Activated CD4-positive, alpha-beta T cell treated with anti-CD3 and anti-CD28 coated beads, Interleukin-2, amount 50 U/mL, for 1 hour (primary cell): Measurements from ENCODE around the gene CYP46A1.

Source experiments
- DNase-seq: peaks from one replicate; pipeline ENCODE4 v3.0.0-alpha.2; 2020

Gene CYP46A1

DNA sequence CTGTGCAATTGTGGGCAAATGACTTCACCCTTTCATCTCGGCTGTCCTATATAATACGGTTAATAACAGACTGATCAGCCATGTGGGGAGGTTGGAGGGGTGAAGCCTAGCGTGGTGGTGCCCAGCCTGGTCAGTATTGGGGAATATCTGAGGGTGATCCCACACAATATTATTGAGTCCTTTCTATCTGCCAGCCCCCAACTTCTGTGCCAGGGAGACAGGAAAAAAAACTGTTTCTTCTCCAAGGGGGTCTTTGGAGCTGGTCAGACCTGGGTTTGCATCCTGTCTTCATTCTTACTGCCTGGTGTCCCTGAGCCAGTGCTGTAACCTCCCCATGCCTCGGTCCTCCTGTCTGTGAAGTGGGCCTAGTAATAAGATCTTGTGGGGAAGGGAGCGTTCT, 6.5 kb downstream of the CYP46A1 start:
- no peak for DNase-seq

DNA sequence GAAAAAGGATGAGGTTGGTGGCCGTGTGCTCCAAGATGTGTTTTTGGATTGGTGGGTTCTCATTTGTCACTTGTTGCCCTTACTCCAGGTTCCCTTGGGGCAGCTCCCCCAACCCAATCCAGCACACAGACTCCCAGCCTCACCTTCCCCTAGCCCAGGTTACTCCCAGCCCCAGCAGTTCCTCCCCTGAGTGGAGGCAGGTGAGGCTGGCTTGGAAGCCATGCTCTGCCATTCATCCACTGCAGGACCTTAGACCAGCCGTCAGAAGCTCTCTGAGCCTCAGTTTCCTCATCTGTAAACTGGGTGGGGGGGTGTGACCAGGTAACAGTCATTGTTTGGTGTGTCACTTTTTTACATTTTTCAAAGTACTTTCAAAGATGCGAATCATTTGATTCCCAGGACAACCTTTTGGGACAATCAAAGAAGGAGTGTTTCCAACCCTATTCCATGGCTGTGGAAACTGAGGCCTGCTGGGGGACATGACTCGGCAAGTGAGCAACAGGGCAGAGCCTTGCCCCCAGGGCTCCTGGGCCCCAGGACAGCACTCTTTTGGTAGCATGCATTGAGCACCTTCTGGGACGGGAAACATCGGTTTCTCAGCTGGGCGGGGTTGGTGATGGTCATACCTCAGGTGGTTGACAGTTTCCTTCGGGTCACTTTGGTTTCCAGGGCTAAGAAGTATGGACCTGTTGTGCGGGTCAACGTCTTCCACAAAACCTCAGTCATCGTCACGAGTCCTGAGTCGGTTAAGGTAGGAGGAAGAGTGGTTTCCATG, 7.2 kb downstream of the CYP46A1 start:
- DNase-seq = no peak

DNA sequence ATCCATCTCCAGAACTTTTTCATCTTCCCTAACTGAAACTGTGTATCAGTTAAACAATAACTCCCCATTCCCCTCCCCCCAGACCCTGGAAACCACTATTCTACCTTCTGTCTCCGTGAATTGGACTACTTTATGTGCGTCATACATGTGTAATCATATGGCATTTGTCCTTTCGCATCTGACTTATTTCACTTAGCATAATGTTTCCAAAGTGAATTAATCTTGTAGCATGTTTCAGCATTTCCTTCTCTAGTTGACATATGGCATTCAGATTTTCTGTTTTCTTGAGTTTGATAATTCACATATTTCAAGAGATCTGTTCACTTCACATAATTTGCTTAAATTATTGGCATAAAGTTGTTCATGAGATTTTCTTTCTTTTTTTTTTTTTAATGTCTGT, 9.8 kb downstream of the CYP46A1 start:
- DNase-seq = no peak

DNA sequence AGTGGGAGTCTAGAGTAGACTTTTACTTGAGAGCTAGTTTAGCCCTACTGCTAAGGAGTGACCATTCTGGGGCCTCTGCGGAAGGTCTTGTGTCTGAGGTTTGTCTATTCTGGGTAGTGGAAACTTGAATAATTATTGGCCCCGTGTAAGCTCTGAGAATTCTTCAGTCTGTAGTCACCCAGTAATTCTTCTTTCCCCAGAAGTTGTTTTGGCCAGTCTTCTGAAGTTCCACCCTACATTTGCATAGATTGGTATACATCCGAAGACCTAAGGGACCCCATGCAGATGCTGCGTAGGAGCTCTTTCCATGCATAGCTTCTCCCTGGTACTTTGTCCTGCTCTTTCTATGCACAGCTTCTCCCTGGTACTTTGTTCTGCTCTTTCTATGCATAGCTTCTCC, 12.8 kb downstream of the CYP46A1 start:
- no peak for DNase-seq

- no peak for DNase-seq
These were observed 14.1 kb downstream of the CYP46A1 start for GRCh38 chr14:99698236-99698635.

DNA sequence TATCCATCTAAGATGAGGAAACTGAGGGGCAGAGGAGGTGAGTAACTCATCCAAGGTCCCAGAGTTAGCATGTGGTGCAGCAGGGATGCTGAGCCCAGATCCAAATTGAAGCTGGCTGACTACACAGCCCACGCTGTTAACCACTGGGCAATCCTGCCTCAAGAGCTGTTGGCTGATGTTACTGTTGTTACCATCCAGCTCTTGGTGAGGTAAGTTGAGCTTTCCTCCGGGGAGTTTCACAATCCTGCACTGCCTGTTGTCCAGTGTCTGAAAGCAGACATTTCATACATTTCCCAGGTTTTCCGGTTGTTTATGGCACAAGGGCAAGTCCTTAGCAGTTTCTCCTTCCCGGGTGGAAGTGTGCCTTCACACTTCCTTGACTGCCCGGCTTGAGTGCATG, 14.5 kb downstream of the CYP46A1 start:
- DNase-seq = no peak

DNA sequence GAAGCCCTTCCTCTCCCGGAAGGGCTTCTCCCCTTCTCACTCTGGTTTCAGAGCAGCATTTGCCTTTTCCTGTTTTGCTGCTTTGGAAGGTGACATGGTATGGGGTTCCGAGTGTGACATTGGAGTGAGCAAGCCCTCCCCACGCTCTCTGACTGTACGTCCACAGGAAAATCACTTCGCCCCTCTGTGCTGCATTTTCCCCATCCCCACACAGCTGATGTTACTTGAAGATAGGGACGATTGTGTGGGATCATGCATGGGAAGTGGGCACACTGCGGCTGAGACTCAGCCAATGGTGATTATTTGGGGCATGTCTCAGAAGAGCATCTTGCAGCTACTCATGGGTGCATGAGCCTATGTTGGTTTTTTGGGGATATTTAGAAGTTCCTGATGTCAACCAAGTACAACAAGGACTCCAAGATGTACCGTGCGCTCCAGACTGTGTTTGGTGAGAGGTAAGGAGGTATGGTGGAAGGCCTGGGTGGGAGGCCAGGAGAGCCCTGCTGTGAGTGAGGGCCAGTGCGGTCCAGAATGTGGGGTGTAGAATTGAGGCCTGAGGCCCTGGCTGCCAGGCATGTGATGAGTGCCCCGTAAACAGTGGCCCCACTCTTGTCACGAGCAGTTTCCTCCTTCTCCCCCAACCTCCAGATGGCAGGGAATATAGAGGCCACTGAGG, 15.1 kb downstream of the CYP46A1 start:
- DNase-seq = no peak

DNA sequence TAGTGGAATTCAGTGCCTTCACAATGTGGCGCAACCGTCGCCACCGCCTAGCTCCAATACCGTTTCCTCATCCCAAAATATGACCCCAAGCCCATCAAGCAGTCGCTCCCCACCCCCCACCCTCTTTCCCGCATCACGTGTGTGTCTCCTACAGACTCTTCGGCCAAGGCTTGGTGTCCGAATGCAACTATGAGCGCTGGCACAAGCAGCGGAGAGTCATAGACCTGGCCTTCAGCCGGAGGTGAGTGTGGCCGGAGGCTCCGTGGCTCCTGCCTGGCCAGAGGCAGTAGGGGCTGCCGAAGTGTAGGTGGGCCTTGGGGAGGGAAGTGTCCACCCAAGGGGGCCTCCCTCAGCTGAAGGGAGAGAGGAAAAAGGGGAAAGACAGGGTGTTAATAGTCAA, 15.8 kb downstream of the CYP46A1 start:
- DNase-seq = no peak

DNA sequence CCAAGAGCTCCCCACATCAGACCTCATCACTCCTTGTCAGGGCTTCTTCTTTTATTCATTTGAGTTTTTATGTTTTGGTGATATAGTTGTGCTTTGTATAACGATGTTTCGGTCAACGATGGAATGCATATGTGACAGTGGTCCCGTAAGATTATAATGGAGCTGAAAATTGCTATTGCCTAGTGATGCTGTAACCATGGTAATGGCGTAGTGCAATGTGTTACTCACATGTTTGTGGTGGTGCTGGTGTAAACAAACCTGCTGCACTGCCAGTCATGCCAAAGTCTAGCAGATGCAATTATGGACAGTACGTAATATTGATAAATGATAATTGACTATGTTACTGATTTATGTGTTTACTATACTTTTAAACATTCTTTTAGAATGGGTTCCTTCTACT, 16.3 kb downstream of the CYP46A1 start:
- DNase-seq = no peak

DNA sequence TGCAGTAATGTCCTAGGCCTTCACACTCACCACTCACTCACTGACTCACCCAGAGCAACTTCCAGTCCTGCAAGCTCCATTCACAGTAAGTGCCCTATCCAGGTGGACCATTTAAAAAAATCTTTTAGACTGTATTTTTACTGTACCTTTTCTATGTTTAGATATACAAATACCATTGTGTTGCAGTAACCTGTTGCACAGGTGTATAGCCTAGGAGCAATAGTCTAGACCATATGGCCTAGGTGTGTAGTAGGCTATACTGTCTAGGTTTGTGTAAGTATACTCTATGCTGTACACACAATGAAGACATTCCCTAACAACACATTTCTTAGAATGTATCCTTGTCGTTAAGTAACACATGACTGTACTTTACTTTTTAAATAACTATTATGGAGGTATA, 17.2 kb downstream of the CYP46A1 start:
- DNase-seq = no peak

- DNase-seq = no peak
These were observed 18.0 kb downstream of the CYP46A1 start for GRCh38 chr14:99702115-99702514.

DNA sequence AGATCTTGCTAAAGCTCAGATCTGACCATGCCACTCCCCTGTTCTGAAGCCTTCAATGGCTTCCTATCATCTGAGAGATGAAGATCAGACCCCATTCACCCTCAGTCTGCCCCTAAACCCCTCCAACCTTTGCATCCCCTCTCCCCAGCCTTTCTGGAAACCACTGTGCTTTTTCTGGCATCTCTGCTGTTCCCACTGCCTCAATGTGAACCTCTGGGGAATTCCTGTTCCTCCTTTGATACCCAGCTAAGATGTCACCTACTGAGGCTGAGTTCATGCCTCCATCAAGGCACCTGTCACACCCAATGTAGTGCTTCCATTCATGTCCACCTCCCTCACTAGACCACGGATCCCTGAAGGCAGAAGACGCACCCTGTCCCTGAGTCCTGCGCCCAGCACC, 19.3 kb downstream of the CYP46A1 start:
- no peak for DNase-seq

- no peak for DNase-seq
These were observed 19.9 kb downstream of the CYP46A1 start for GRCh38 chr14:99704037-99704436.

DNA sequence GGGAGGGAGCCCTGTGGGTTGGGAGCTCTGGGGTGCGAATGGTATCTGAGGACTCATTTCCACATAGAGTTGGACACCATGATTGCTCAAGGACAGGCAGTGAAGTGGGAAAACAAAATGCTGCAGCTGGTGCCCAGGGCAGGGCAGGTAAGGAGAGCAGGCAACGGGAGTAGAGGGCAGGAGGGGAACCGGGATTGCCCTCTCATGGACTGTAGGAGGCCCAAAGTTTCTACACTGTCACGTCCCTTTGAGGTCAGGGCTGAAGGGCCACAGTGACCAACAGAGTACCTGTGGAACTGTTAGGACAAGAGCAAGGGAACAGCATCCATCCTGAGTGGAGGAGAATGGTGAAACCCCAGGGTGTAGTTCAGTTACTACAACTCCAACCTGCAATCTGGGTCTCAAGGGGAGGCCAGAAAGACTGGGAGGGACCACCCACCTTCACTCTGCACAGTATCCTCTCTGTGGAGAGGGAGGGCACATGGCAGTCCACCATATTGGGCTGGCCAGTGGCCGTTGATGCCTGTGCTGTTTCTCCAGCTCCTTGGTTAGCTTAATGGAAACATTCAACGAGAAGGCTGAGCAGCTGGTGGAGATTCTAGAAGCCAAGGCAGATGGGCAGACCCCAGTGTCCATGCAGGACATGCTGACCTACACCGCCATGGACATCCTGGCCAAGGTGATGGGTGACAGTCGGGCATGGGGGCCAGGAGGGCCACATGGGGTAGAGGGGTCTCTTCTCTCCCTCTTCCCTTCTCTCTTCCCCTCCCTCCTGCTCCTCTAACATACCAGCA, 22.2 kb downstream of the CYP46A1 start:
- no peak for DNase-seq

DNA sequence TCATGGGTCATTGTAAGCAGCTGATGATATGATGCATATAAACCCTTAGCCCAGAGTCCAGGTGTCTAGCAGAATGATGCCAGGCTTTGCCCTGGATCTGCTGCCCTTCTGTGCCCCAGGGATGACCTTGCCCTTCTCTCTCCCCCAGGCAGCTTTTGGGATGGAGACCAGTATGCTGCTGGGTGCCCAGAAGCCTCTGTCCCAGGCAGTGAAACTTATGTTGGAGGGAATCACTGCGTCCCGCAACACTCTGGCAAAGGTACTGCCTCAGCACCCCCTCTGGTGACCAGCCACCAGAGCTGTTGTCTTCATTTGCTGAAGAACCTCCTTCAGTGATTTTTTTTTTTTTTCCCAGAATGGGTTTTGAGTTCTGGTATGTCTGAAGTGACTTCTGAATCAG, 23.3 kb downstream of the CYP46A1 start:
- DNase-seq = no peak

DNA sequence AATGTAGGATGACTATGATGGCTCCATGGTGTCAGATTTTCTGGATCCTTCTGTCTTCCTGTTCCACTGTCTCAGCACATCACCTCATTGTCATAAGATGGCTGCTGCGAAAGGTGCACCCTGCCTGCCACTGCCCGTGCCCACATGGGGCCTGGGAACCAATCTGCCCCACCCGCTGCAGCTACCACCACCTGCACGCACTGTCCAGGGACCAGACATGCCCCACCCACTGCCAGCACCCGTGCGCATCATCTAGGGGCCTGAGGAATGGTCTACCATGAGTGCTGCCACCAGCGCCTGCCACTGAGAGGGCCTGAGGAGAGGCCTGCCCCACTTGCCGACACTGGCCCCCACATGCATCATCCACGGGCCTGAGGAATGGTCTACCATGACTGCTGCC, 23.8 kb downstream of the CYP46A1 start:
- DNase-seq = no peak

GRCh38 chr14:99708449-99708848, 24.4 kb downstream of the CYP46A1 start:
- DNase-seq = no peak

- DNase-seq = no peak
These were observed 29.9 kb downstream of the CYP46A1 start for GRCh38 chr14:99713972-99714371.

DNA sequence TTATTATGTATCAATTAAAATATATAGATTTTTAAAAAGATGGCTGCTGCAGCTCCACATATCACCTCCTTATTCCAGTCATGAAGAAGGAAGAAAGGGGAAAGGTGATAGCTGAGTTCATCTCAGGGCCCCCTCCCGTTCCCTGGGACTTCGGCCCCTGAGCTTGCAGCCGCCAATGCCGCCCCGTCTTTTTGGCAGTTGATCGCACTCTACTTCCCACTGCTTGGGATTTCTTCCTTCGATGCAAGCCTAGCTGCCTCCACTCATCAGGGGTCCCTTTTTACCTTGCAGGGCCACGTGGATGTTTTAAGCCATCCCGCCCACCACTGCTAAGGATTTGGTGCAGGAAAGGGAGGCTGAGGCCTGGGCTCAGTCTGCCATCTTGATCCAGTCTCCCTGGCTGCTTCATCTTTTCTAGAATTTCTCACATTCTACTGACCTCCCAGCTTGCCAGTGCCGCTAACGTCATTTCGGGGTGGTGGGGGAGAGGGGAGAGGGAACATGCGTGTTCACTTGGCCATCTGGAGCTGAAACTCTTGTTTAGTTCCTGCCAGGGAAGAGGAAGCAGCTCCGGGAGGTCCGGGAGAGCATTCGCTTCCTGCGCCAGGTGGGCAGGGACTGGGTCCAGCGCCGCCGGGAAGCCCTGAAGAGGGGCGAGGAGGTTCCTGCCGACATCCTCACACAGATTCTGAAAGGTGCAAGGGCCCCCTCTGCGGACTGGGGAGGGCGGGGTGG, 31.3 kb downstream of the CYP46A1 start:
- DNase-seq = no peak

GRCh38 chr14:99716091-99716849, 32.2 kb downstream of the CYP46A1 start:
- no peak for DNase-seq

- DNase-seq = no peak
These were observed 33.0 kb downstream of the CYP46A1 start for GRCh38 chr14:99716850-99717681.

- no peak for DNase-seq
These were observed 33.5 kb downstream of the CYP46A1 start for GRCh38 chr14:99717682-99718013.
